Liver (tissue), 9 donors: ENCODE results near the gene UBE2QL1. TPM values are rescaled to one million over a fixed set of nuclear protein-coding genes. Genes with fewer than 3 reads are reported as not detected.

ENCODE experiments used
- DNase-seq: peaks from one replicate; pipeline ENCODE4 v3.0.0-alpha.2; 2017; ENCODE audit warnings: low spot score
- H3K27ac ChIP-seq, 2 donors: one replicate each; pipeline ENCODE4 v1.7.0; 2013; ENCODE audit warnings: inconsistent platforms in 2 of 2, low read length in 2 of 2, control low read depth in 1 of 2, low read depth in 1 of 2, mild to moderate bottlenecking in 1 of 2
- H3K27me3 ChIP-seq, 4 donors: one replicate each; pipeline versions ENCODE4 v1.6.1 to v1.7.0; 2013; ENCODE audit warnings: low read length in 3 of 4, inconsistent platforms in 1 of 4, mild to moderate bottlenecking in 1 of 4, moderate library complexity in 1 of 4; ENCODE audit not compliant: control insufficient read depth in 4 of 4, insufficient read depth in 4 of 4
- H3K36me3 ChIP-seq, 4 donors: one replicate each; pipeline versions ENCODE4 v1.6.1 to v1.7.0; 2013; ENCODE audit warnings: low read length in 3 of 4, mild to moderate bottlenecking in 3 of 4, low read depth in 1 of 4, moderate library complexity in 1 of 4; ENCODE audit not compliant: control insufficient read depth in 4 of 4, insufficient read depth in 3 of 4
- H3K4me1 ChIP-seq, 4 donors: one replicate each; pipeline versions ENCODE4 v1.6.1 to v1.7.0; 2013; ENCODE audit warnings: low read length in 3 of 4, mild to moderate bottlenecking in 3 of 4, moderate library complexity in 1 of 4; ENCODE audit not compliant: control insufficient read depth in 4 of 4, insufficient read depth in 4 of 4
- H3K4me3 ChIP-seq, 3 donors: one replicate each; pipeline versions ENCODE4 v1.6.1 to v1.7.0; 2013; ENCODE audit warnings: low read length in 3 of 3, control low read depth in 1 of 3, low read depth in 1 of 3, mild to moderate bottlenecking in 1 of 3
- H3K9ac ChIP-seq, 2 donors: one replicate each; pipeline ENCODE4 v1.7.0; 2013; ENCODE audit warnings: low read length in 2 of 2, mild to moderate bottlenecking in 2 of 2, moderate library complexity in 2 of 2, control low read depth in 1 of 2, low read depth in 1 of 2
- H3K9me3 ChIP-seq, 4 donors: one replicate each; pipeline versions ENCODE4 v1.6.1 to v1.7.0; 2013; ENCODE audit warnings: low read length in 3 of 4; ENCODE audit not compliant: control insufficient read depth in 4 of 4
- EGR1 ChIP-seq, 2 donors: IDR thresholded peaks; 2 replicates each; pipeline ENCODE4 v1.6.1; 2016 to 2018; ENCODE audit warnings: antibody characterized with exemption in 2 of 2, low read depth in 2 of 2
- FOXA1 ChIP-seq: IDR thresholded peaks from 2 replicates; pipeline ENCODE4 v1.6.1; 2016; ENCODE audit warnings: antibody characterized with exemption
- FOXA2 ChIP-seq: IDR thresholded peaks from 2 replicates; pipeline ENCODE4 v1.6.1; 2016; ENCODE audit warnings: antibody characterized with exemption
- HNF4A ChIP-seq, 2 donors: conservative IDR thresholded peaks; 2 replicates each; pipeline ENCODE4 v1.6.1; 2016; ENCODE audit warnings: antibody characterized with exemption in 2 of 2, mild to moderate bottlenecking in 2 of 2
- HNF4G ChIP-seq: IDR thresholded peaks from 2 replicates; pipeline ENCODE4 v1.6.1; 2016; ENCODE audit warnings: antibody characterized with exemption
- NR2F2 ChIP-seq: IDR thresholded peaks from 2 replicates; pipeline ENCODE4 v1.6.1; 2016; ENCODE audit warnings: antibody characterized with exemption
- RAD21 ChIP-seq, 2 donors: IDR thresholded peaks; 2 replicates each; pipeline ENCODE4 v1.6.1; 2016; ENCODE audit warnings: antibody characterized with exemption in 2 of 2, mild to moderate bottlenecking in 2 of 2
- RXRA ChIP-seq, 2 donors: IDR thresholded peaks; 2 replicates each; pipeline ENCODE4 v1.6.1; 2017 to 2018; ENCODE audit warnings: antibody characterized with exemption in 2 of 2, mild to moderate bottlenecking in 1 of 2
- SP1 ChIP-seq: IDR thresholded peaks from 2 replicates; pipeline ENCODE4 v1.6.1; 2018; ENCODE audit warnings: antibody characterized with exemption, mild to moderate bottlenecking
- TAF1 ChIP-seq: conservative IDR thresholded peaks from 2 replicates; pipeline ENCODE4 v1.6.1; 2016; ENCODE audit warnings: antibody characterized with exemption, mild to moderate bottlenecking
- YY1 ChIP-seq: IDR thresholded peaks from 2 replicates; pipeline ENCODE4 v1.6.1; 2016; ENCODE audit warnings: antibody characterized with exemption, mild to moderate bottlenecking
- WGBS: extraction: QIAGEN DNeasy Blood & Tissue Kit; methylation state at CpG from one replicate; pipeline ENCODE4 v1.1.7; 2013; 5-methylcytosine and 5-hydroxymethylcytosine counted together
- polyA plus RNA-seq, 2 donors: library from polyadenylated mRNA; stranded (reverse) in 1 of 2; unstranded in 1 of 2; fragments of 200-250 nt in 1 of 2; fragments of >200 nt in 1 of 2; fragmentation: Nextera tagmentation in 1 of 2; extraction: Ambion mirVana in 1 of 2; gene quantifications; one replicate each; pipeline versions ENCODE4 v1.2.1 to v1.2.3, GENCODE V29; 2013 to 2015
- total RNA-seq, 2 donors: library from RNA; depleted of rRNA; stranded (reverse); fragments of >200 nt; gene quantifications; one replicate each; pipeline ENCODE4 v1.2.3, GENCODE V29; 2014
- TF ChIP-seq, protein P1 (sequence below): IDR thresholded peaks from 2 replicates; pipeline ENCODE4 v1.6.1; 2016; ENCODE audit warnings: antibody characterized with exemption, mild to moderate bottlenecking
- TF ChIP-seq, protein P2 (sequence below): fragments of 150-350 bp; IDR thresholded peaks from 2 replicates; pipeline ENCODE4 v1.5.1; 2017; ENCODE audit warnings: improper control_type of control experiment, low read depth, low read length; ENCODE audit not compliant: missing input control
- TF ChIP-seq, protein P3 (sequence below): IDR thresholded peaks from 2 replicates; pipeline ENCODE4 v1.6.1; 2016; ENCODE audit warnings: antibody characterized with exemption
- TF ChIP-seq, protein P4 (sequence below): IDR thresholded peaks from 2 replicates; pipeline ENCODE4 v1.6.1; 2016; ENCODE audit warnings: antibody characterized with exemption
- donor health status: healthy.
- donor health status: healthy.
- donor health status: healthy.
- donor health status: healthy.
- donor health status: healthy.

Gene UBE2QL1
- total and polyA plus RNA-seq, 4 donors: 0.09 to 1.9 (median 0.36) TPM

DNA sequence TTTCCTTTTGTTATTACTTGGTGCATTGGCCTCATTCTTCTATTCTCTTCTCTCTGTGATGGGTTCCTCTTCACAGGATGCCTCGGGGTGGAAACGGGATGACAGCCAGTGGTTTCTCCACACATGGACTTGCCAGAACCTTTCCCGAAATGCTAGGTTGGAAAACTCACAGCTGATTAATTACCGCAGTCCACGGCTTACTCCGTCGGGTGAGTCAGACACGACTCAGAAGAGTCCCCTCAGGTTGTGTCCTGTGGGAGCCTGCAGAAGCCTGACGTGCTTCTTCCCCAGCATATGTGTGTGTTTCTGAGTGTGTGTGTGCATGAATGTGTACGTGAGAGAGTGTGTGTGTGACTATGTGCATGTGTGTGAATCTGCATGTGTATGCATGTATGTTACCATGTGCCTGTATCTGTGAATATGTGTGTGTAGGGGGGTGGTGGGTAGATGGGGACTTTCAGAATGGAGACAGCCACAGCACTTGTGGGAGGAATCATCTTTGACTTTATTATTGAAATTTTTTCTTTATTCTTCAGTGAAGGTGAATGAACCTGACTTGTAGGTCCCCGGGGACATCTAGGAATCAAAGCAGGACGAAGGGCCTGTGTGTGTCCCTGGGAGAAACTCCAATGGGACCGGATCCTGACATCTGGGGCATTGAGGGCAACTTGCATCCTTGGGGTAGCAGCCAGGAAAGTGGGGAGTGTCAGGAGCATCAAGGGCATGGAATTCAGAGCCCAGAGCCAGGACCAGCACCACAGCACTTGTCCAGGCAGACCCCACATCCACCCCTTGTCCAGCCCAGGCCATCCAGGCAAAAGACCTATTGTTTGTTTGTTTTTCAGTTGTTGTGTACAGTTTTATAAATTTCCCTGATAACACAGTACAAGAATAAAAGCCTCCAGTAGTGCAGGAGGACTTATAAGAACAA lies 48.4 kb upstream of the UBE2QL1 start (continued):
- TF ChIP-seq, protein P1, sequence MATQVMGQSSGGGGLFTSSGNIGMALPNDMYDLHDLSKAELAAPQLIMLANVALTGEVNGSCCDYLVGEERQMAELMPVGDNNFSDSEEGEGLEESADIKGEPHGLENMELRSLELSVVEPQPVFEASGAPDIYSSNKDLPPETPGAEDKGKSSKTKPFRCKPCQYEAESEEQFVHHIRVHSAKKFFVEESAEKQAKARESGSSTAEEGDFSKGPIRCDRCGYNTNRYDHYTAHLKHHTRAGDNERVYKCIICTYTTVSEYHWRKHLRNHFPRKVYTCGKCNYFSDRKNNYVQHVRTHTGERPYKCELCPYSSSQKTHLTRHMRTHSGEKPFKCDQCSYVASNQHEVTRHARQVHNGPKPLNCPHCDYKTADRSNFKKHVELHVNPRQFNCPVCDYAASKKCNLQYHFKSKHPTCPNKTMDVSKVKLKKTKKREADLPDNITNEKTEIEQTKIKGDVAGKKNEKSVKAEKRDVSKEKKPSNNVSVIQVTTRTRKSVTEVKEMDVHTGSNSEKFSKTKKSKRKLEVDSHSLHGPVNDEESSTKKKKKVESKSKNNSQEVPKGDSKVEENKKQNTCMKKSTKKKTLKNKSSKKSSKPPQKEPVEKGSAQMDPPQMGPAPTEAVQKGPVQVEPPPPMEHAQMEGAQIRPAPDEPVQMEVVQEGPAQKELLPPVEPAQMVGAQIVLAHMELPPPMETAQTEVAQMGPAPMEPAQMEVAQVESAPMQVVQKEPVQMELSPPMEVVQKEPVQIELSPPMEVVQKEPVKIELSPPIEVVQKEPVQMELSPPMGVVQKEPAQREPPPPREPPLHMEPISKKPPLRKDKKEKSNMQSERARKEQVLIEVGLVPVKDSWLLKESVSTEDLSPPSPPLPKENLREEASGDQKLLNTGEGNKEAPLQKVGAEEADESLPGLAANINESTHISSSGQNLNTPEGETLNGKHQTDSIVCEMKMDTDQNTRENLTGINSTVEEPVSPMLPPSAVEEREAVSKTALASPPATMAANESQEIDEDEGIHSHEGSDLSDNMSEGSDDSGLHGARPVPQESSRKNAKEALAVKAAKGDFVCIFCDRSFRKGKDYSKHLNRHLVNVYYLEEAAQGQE: no peak

DNA sequence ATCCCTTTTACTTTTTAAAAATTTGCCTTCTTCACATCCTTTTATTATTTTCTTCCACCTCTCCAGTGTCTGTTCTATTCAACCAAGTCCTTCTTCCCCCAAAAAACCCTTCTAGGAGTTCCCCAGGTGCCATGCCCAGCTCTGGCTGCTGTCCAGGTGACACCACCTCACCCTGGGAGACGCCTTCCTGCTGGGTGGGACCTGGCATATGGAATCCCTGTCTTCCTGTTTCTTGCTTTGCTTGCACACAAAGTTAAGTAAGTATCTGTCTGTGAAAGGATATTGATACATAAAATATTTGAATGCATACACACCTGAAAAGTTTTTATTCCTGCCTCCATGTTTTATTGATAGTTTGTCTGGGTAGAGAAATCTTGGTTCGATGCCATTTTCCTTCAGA lies 47.2 kb upstream of the UBE2QL1 start:
- H3K4me1 ChIP-seq: no peaks in the 10 kb centered on the region
- no peaks in the 10 kb centered on the region for H3K9me3 ChIP-seq
- H3K9ac ChIP-seq: no peak overlapping the region
- no peak for DNase-seq
- H3K36me3 ChIP-seq: no peaks in the 10 kb centered on the region
- 75% methylated on average over 2 of the region's 2 CpGs for WGBS
- H3K27ac ChIP-seq: no peak overlapping the region
- H3K27me3 ChIP-seq: no peaks in the 10 kb centered on the region
- no peak for TF ChIP-seq TAF1
- TF ChIP-seq RXRA (IDR thresholded peaks at IDR 0.05): no peak
- no peak for TF ChIP-seq NR2F2
- H3K4me3 ChIP-seq: no peak overlapping the region

DNA sequence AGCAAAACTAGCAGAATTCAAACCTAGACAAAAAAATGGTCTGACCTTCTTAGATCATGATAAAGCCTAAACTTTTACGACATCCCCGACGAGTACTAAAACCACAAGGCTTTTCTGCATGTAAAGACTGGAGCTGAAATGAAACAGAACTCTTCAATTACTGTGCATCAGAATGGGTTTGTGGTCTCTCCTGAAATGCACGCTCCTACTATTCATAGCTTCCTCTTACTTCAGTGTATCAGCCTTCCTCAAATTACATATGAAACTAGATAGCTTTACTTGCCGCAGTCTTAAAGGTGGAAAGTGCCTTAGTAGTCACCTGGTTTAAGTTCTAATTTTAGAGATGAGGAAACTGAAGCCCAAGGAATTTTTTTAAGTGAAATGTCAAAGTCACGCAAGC lies 45.7 kb upstream of the UBE2QL1 start:
- Histone ChIP-seq H3K4me1 (no peaks in the 10 kb centered on the region), H3K9ac (no peak overlapping the region), H3K4me3 (no peak overlapping the region), H3K36me3 (no peaks in the 10 kb centered on the region), H3K9me3 (no peaks in the 10 kb centered on the region), H3K27me3 (no peaks in the 10 kb centered on the region), H3K27ac (no peak overlapping the region)
- no peak for DNase-seq
- WGBS: 80% methylated on average over 6 of the region's 6 CpGs
- TF ChIP-seq, protein P1: no peak
- TF ChIP-seq, protein P2, sequence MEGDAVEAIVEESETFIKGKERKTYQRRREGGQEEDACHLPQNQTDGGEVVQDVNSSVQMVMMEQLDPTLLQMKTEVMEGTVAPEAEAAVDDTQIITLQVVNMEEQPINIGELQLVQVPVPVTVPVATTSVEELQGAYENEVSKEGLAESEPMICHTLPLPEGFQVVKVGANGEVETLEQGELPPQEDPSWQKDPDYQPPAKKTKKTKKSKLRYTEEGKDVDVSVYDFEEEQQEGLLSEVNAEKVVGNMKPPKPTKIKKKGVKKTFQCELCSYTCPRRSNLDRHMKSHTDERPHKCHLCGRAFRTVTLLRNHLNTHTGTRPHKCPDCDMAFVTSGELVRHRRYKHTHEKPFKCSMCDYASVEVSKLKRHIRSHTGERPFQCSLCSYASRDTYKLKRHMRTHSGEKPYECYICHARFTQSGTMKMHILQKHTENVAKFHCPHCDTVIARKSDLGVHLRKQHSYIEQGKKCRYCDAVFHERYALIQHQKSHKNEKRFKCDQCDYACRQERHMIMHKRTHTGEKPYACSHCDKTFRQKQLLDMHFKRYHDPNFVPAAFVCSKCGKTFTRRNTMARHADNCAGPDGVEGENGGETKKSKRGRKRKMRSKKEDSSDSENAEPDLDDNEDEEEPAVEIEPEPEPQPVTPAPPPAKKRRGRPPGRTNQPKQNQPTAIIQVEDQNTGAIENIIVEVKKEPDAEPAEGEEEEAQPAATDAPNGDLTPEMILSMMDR: no peak
- TF ChIP-seq SP1: no peak
- TF ChIP-seq EGR1 (IDR thresholded peaks at IDR 0.05; ENCODE audit: low read depth in 2 of 2): no peak
- TF ChIP-seq TAF1: no peak
- TF ChIP-seq FOXA1: no peak
- TF ChIP-seq, protein P3, sequence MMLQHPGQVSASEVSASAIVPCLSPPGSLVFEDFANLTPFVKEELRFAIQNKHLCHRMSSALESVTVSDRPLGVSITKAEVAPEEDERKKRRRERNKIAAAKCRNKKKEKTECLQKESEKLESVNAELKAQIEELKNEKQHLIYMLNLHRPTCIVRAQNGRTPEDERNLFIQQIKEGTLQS: no peak
- no peak for TF ChIP-seq NR2F2
- no peak for TF ChIP-seq HNF4G
- TF ChIP-seq, protein P4, sequence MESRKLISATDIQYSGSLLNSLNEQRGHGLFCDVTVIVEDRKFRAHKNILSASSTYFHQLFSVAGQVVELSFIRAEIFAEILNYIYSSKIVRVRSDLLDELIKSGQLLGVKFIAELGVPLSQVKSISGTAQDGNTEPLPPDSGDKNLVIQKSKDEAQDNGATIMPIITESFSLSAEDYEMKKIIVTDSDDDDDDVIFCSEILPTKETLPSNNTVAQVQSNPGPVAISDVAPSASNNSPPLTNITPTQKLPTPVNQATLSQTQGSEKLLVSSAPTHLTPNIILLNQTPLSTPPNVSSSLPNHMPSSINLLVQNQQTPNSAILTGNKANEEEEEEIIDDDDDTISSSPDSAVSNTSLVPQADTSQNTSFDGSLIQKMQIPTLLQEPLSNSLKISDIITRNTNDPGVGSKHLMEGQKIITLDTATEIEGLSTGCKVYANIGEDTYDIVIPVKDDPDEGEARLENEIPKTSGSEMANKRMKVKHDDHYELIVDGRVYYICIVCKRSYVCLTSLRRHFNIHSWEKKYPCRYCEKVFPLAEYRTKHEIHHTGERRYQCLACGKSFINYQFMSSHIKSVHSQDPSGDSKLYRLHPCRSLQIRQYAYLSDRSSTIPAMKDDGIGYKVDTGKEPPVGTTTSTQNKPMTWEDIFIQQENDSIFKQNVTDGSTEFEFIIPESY: no peak
- no peak for TF ChIP-seq RAD21 (IDR thresholded peaks at IDR 0.05)
- TF ChIP-seq FOXA2: no peak
- TF ChIP-seq YY1: no peak
- TF ChIP-seq HNF4A (conservative IDR thresholded peaks at IDR 0.05): no peak
